H9 (cell line): ENCODE data around the gene ADAT1. TPM values are rescaled to one million over a fixed set of nuclear protein-coding genes. Genes with fewer than 3 reads are reported as not detected.

Experiments
- DNase-seq: peaks from one replicate; pipeline ENCODE4 v3.0.0-alpha.2; 2017
- H2AFZ ChIP-seq: one replicate; pipeline ENCODE4 v1.6.1; 2013; ENCODE audit warnings: mild to moderate bottlenecking, low read length, control low read depth, moderate library complexity
- H2AK5ac ChIP-seq: 2 replicates; pipeline ENCODE4 v1.6.1; 2013; ENCODE audit warnings: low read length, control low read depth, mixed read lengths; ENCODE audit not compliant: insufficient read length
- H2BK120ac ChIP-seq: one replicate; pipeline ENCODE4 v1.6.1; 2013; ENCODE audit warnings: low read depth, mild to moderate bottlenecking, low read length, control low read depth, inconsistent platforms; ENCODE audit not compliant: poor library complexity, severe bottlenecking
- H2BK12ac ChIP-seq: 2 replicates; pipeline ENCODE4 v1.6.1; 2013; ENCODE audit warnings: low read length, control low read depth, mixed read lengths, low read depth; ENCODE audit not compliant: insufficient read length
- H2BK15ac ChIP-seq: 2 replicates; pipeline ENCODE4 v1.6.1; 2013; ENCODE audit warnings: low read depth, low read length, control low read depth
- H2BK20ac ChIP-seq: one replicate; pipeline ENCODE4 v1.6.1; 2013; ENCODE audit warnings: low read depth, mild to moderate bottlenecking, low read length, control low read depth, inconsistent platforms; ENCODE audit not compliant: poor library complexity, severe bottlenecking
- H2BK5ac ChIP-seq: 2 replicates; pipeline ENCODE4 v1.6.1; 2013; ENCODE audit warnings: low read length, control low read depth, mixed read lengths; ENCODE audit not compliant: insufficient read length
- H3K14ac ChIP-seq: 2 replicates; pipeline ENCODE4 v1.6.1; 2013; ENCODE audit warnings: low read length, control low read depth; ENCODE audit not compliant: insufficient read depth
- H3K18ac ChIP-seq: 2 replicates; pipeline ENCODE4 v1.6.1; 2013; ENCODE audit warnings: low read depth, mild to moderate bottlenecking, mixed read lengths, low read length, control low read depth; ENCODE audit not compliant: insufficient read length
- H3K23ac ChIP-seq: 2 replicates; pipeline ENCODE4 v1.6.1; 2013; ENCODE audit warnings: low read length, control low read depth, mixed read lengths, low read depth; ENCODE audit not compliant: insufficient read length
- H3K23me2 ChIP-seq: 2 replicates; pipeline ENCODE4 v1.6.1; 2013; ENCODE audit warnings: low read depth, mild to moderate bottlenecking, mixed read lengths, low read length, control low read depth; ENCODE audit not compliant: insufficient read length, poor library complexity, severe bottlenecking
- H3K27ac ChIP-seq: 2 replicates; pipeline ENCODE4 v1.5.1; 2013; ENCODE audit warnings: low read length, control low read depth, mixed read lengths, low read depth; ENCODE audit not compliant: insufficient read length
- H3K27me3 ChIP-seq: 2 replicates; pipeline ENCODE4 v1.6.1; 2013; ENCODE audit warnings: low read length, control low read depth, inconsistent platforms; ENCODE audit not compliant: insufficient read depth
- H3K4ac ChIP-seq: 2 replicates; pipeline ENCODE4 v1.6.1; 2013; ENCODE audit warnings: low read depth, mild to moderate bottlenecking, control low read depth, inconsistent platforms, low read length, moderate library complexity
- H3K4me1 ChIP-seq: 2 replicates; pipeline ENCODE4 v1.6.1; 2013; ENCODE audit warnings: low read length, control low read depth, inconsistent platforms; ENCODE audit not compliant: insufficient read depth
- H3K4me2 ChIP-seq: 2 replicates; pipeline ENCODE4 v1.6.1; 2013; ENCODE audit warnings: low read length, control low read depth, mixed read lengths; ENCODE audit not compliant: insufficient read length, insufficient read depth
- H3K56ac ChIP-seq: 2 replicates; pipeline ENCODE4 v1.6.1; 2013; ENCODE audit warnings: low read depth, mild to moderate bottlenecking, mixed read lengths, low read length, control low read depth; ENCODE audit not compliant: insufficient read length
- H3K79me1 ChIP-seq: 2 replicates; pipeline ENCODE4 v1.6.1; 2013; ENCODE audit warnings: low read depth, mild to moderate bottlenecking, moderate library complexity, low read length, control low read depth, inconsistent platforms; ENCODE audit not compliant: insufficient read depth, poor library complexity, severe bottlenecking
- H3K79me2 ChIP-seq: 2 replicates; pipeline ENCODE4 v1.6.1; 2013; ENCODE audit warnings: low read length, control low read depth, inconsistent platforms; ENCODE audit not compliant: insufficient read depth
- H3K9ac ChIP-seq: 2 replicates; pipeline ENCODE4 v1.6.1; 2013; ENCODE audit warnings: low read length, control low read depth, mixed read lengths; ENCODE audit not compliant: insufficient read length; ENCODE audit errors: extremely low read depth
- H3K9me3 ChIP-seq: one replicate; pipeline ENCODE4 v1.6.1; 2013; ENCODE audit warnings: low read depth, low read length, inconsistent platforms; ENCODE audit not compliant: control insufficient read depth
- H3T11ph ChIP-seq: one replicate; pipeline ENCODE4 v1.6.1; 2013; ENCODE audit warnings: mild to moderate bottlenecking, low read length, control low read depth, inconsistent platforms
- H4K20me1 ChIP-seq: one replicate; pipeline ENCODE4 v1.6.1; 2013; ENCODE audit not compliant: control insufficient read depth, insufficient read length, insufficient read depth
- H4K5ac ChIP-seq: 2 replicates; pipeline ENCODE4 v1.6.1; 2013; ENCODE audit warnings: low read depth, mild to moderate bottlenecking, mixed read lengths, low read length, control low read depth; ENCODE audit not compliant: insufficient read length
- H4K8ac ChIP-seq: replicated peaks from 2 replicates; pipeline ENCODE4 v1.6.1; 2013; ENCODE audit warnings: low read length, control low read depth, mixed read lengths, low read depth; ENCODE audit not compliant: insufficient read length
- H4K91ac ChIP-seq: 2 replicates; pipeline ENCODE4 v1.6.1; 2013; ENCODE audit warnings: low read depth, mild to moderate bottlenecking, moderate library complexity, mixed read lengths, low read length, control low read depth; ENCODE audit not compliant: insufficient read length
- H3K27ac Mint-ChIP-seq, 3 experiments: 2 replicates in 2 of 3; 3 replicates in 1 of 3; pipeline ENCODE4 v1.8.0; 2020 to 2021; ENCODE audit warnings: mixed read lengths in 3 of 3, mild to moderate bottlenecking in 1 of 3, moderate library complexity in 1 of 3
- H3K27me3 Mint-ChIP-seq: 2 replicates; pipeline ENCODE4 v1.8.0; 2021; ENCODE audit warnings: low read depth, mild to moderate bottlenecking, moderate library complexity, mixed read lengths
- H3K36me3 Mint-ChIP-seq, 3 experiments: 2 replicates in 2 of 3; 3 replicates in 1 of 3; pipeline ENCODE4 v1.8.0; 2020 to 2021; ENCODE audit warnings: low read depth in 3 of 3, mixed read lengths in 3 of 3; ENCODE audit not compliant: insufficient read depth in 1 of 3
- H3K4me1 Mint-ChIP-seq, 2 experiments: 2 replicates each; pipeline ENCODE4 v1.8.0; 2020; ENCODE audit warnings: mixed read lengths in 2 of 2
- H3K4me3 Mint-ChIP-seq, 2 experiments: 2 replicates in 1 of 2; 3 replicates in 1 of 2; pipeline ENCODE4 v1.8.0; 2020 to 2021; ENCODE audit warnings: mild to moderate bottlenecking in 2 of 2, mixed read lengths in 2 of 2, moderate library complexity in 1 of 2
- H3K9me3 Mint-ChIP-seq, 2 experiments: 2 replicates in 1 of 2; 3 replicates in 1 of 2; pipeline ENCODE4 v1.8.0; 2020; ENCODE audit warnings: mild to moderate bottlenecking in 2 of 2, mixed read lengths in 2 of 2, moderate library complexity in 1 of 2
- WGBS: extraction: QIAGEN DNeasy Blood & Tissue Kit; methylation state at CpG from one replicate; pipeline ENCODE4 v1.1.7; 2013; ENCODE audit warnings: missing lambda C conversion rate, low lambda C conversion rate, mixed read lengths; ENCODE audit not compliant: insufficient read length; ENCODE audit errors: extremely low coverage; 5-methylcytosine and 5-hydroxymethylcytosine counted together
- total RNA-seq: library from RNA; stranded (reverse); gene quantifications from 2 replicates; pipeline ENCODE4 v1.2.1, GENCODE V29; 2021
- TF ChIP-seq, protein P1 (sequence below): fragments of 200-600 bp; sonication (generic); conservative IDR thresholded peaks from 3 replicates; pipeline ENCODE4 v1.8.0; 2021; ENCODE audit warnings: antibody characterized with exemption, mild to moderate bottlenecking

Gene ADAT1
- total RNA-seq, 1 experiment from 2014 or later, result 54.2 TPM

DNA sequence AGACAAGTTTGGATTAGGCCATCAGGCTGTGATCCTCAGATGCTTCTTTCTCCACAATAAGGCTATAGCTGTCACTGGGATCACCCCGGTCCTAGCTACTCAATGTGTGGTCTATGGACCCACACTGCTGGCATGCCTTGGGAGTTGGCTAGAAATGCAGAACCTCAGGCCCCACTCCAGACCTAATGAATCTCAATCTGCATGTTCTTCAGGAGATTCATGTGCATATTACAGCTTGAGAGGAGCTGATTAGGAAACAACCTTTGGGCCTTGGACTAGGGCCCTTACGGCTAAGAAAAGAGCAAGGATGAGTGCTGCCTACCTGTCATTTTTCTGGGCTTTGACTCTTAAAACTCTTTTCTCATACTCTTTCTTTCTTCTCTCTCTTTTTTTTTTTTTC is 7.5 kb downstream of the ADAT1 start:
- H2BK120ac ChIP-seq, result no peak overlapping the region
- WGBS, result no CpG with 5 or more reads among the region's 2 CpGs
- no peak overlapping the region for H3K4ac ChIP-seq
- H4K91ac ChIP-seq, result no peak overlapping the region
- no peak overlapping the region for H4K5ac ChIP-seq
- H3T11ph ChIP-seq, result no peak overlapping the region
- H3K27ac ChIP-seq, result no peak overlapping the region
- no peak overlapping the region for H3K14ac ChIP-seq
- no peaks in the 10 kb centered on the region for H3K27me3 ChIP-seq
- H2BK15ac ChIP-seq, result no peak overlapping the region
- no peak for DNase-seq
- no peaks in the 10 kb centered on the region for H3K9me3 ChIP-seq
- no peak overlapping the region for H3K9ac ChIP-seq
- no peaks in the 10 kb centered on the region for H3K79me1 ChIP-seq
- no peak overlapping the region for H2BK12ac ChIP-seq
- no peak overlapping the region for H3K4me3 Mint-ChIP-seq
- no peak overlapping the region for H3K18ac ChIP-seq
- H3K4me1 Mint-ChIP-seq, result peaks cover 0 to 1% of the 10 kb centered on the region in 2 experiments; a peak in 2 of 4 replicates
- no peak overlapping the region for H2BK20ac ChIP-seq
- H3K9me3 Mint-ChIP-seq, result no peaks in the 10 kb centered on the region
- no peaks in the 10 kb centered on the region for H3K27me3 Mint-ChIP-seq
- no peak overlapping the region for H3K27ac Mint-ChIP-seq
- no peak overlapping the region for H2AK5ac ChIP-seq
- no peaks in the 10 kb centered on the region for H3K23me2 ChIP-seq
- no peak overlapping the region for H3K4me2 ChIP-seq
- H3K56ac ChIP-seq, result no peak overlapping the region
- H4K8ac ChIP-seq, result no peak overlapping the region
- no peaks in the 10 kb centered on the region for H4K20me1 ChIP-seq
- H3K79me2 ChIP-seq, result no peaks in the 10 kb centered on the region
- TF ChIP-seq, protein P1, sequence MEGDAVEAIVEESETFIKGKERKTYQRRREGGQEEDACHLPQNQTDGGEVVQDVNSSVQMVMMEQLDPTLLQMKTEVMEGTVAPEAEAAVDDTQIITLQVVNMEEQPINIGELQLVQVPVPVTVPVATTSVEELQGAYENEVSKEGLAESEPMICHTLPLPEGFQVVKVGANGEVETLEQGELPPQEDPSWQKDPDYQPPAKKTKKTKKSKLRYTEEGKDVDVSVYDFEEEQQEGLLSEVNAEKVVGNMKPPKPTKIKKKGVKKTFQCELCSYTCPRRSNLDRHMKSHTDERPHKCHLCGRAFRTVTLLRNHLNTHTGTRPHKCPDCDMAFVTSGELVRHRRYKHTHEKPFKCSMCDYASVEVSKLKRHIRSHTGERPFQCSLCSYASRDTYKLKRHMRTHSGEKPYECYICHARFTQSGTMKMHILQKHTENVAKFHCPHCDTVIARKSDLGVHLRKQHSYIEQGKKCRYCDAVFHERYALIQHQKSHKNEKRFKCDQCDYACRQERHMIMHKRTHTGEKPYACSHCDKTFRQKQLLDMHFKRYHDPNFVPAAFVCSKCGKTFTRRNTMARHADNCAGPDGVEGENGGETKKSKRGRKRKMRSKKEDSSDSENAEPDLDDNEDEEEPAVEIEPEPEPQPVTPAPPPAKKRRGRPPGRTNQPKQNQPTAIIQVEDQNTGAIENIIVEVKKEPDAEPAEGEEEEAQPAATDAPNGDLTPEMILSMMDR, result no peak
- H2BK5ac ChIP-seq, result no peak overlapping the region
- no peaks in the 10 kb centered on the region for H3K4me1 ChIP-seq
- H2AFZ ChIP-seq, result no peak overlapping the region
- peaks cover 37 to 76% (median 73%) of the 10 kb centered on the region in 3 experiments; a peak in 6 of 7 replicates for H3K36me3 Mint-ChIP-seq
- no peak overlapping the region for H3K23ac ChIP-seq
